ENCODE data around the gene PREX1.

Gene PREX1

DNA sequence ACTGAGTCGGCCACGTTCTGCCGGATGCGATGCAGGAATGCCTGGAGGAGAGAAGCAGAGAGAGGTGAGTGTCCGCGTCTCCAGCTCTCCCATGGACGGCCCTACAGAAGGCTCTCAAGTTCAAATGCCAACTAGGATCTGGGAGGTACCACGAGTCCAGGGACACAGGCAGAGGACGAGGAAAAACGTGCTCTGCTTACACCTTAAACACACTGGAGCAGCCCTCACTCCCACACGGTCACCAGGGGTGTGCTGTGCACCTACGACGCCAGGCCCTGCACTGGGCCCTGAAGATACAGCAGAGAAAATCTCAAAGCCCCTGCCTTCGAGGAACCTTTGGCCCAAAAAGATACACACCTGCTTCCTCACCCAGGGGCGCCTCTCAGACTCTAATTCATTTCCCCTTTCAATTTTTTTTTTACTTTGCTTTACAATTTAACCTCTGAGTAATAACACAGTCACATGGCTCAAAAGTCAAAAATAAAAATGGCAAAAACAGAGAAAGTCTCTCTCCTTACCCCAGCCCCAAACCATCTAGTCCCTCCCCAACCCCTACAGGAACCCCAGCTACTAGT lies 79.9 kb downstream of the PREX1 start:
- no peak for DNase-seq

GRCh38 chr20:48745330-48745729 lies 82.5 kb downstream of the PREX1 start:
- no peak for DNase-seq

GRCh38 chr20:48744515-48744914 lies 83.3 kb downstream of the PREX1 start:
- no peak for DNase-seq

DNA sequence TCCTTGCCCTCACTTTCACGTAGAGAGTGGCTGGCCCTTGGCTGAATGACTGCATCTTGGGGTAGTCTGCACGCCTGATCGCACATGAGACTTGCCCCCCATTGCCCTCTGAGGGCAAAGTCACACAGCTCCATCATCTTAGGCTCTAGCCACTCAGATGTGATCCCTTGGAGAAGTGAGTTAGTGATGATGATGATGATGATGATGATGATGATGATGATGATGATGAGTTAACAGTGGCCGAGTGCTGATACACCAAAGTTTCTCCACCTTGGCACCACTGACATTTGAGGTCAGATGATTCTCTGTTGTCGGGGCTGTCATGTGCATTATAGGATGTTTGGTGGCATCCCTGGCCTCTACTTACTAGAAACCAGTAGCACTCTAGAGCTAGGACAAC lies 84.0 kb downstream of the PREX1 start:
- no peak for DNase-seq

DNA sequence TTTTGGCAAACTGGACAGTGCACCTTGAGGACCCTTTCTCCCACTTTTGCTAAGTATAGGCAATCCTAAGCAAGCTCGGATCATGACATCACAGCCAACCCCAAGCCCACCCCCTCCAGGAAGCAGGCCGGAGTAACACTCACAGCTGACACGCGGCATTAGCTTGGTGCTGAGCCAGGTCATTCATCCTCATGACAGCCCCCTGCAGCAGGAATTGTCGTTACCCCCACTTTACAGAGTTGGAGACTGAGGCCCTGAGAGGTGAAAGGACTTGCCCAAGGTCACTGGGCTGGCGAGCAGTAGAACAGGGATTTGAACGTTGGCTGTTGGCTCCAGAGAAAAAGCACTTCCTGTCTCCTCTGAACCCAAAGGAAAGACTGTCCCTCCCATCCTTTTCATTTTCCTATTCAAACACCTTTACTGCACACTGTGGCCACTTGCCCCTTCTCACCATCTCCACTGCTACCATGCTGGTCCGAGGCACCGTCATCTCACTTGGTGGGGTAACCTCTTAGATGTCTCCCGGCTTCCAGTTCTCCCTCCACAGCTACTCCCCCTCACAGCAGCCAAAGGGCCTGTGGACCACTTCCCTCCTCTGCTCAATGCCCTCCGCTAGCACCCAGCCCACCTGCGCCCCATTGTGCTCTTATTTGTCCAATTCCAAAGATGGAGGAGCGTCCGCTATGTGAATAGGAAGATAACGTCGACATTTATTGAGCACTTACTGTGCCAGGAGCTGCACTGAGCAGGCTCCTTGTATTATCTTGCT lies 84.7 kb downstream of the PREX1 start:
- DNase-seq = no peak

DNA sequence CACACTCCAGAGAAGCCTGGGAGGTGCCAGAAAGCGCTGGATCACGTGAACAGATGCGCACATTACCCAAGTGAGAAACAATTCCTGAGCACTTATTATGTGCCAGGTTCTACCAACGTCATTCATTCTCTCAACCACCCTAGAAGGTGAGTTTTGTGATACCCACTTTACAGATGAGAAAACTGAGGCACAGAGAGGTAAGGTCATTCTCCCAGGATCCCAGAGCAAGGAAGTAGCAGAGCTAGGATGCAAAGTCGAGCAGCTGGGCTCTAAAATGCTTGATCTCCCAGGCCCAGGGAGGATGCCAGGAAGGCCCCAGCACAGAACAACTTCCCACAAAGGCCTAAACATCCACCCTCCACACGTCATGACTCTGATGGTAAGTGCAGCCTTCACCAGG lies 85.6 kb downstream of the PREX1 start:
- no peak for DNase-seq

GRCh38 chr20:48741669-48742068 lies 86.1 kb downstream of the PREX1 start:
- DNase-seq = no peak

- no peak for DNase-seq
Observed at GRCh38 chr20:48740712-48741111, 87.1 kb downstream of the PREX1 start.

DNA sequence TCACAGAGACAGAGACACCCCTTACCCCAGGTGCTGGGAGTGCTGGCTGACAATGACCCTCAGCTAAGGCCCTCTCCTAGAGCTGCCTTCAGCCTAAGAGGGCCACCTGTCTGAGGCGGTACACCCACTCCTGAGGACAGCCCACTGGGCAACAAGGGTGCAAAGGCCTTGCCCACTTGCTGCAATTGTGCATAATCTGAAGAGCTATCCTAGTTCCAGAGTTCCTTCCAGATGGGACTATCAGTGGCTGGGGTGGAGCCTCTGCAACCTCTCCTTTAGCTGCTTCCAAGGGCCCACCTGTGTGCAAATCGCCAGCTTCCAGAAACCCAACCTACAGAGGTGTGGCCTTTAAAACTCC lies 87.5 kb downstream of the PREX1 start:
- DNase-seq = no peak

- DNase-seq = no peak
Observed at GRCh38 chr20:48739395-48740291, 88.2 kb downstream of the PREX1 start.

DNA sequence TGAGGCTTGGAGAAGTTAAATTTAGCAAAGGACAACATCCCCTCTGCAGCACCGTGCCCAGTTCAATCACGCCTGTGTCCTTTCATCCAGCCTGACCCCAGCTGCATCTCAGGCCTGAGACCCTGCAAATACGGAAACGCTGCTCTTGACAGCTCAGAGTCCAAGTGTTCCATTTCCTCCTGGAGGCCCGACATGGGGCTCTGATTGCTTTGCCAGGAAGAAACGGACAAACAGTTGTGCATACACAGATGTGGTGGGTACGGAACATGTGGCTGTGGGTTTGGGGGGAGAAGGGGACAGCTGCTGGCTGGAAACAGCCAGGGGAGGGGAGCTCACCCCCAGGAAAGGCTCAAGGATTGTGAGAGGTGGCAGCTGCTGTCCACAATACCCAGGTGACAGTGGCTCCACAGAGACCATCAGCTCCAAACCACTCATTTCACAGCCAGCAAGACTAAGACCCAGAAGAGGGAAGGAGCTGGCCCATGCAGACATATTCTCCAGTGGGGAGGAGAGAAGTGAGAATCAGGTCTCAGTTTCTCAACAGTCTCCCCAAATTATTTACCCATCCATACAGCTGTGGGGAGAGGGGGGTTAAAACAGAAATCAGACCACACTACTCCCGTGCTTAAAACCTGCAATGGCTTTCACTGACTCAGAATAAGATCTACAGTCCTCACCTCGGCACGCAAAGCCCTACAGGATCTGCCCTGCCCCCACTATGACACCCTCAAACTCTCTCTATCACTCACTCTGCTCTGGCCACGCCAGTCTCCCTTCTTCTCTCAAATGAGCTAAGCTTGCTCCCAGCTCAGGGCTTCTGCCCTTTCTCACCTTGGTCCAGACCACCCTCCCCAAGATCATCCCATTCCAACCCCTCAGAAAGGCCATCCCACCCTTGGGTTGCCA lies 89.1 kb downstream of the PREX1 start:
- no peak for DNase-seq

DNA sequence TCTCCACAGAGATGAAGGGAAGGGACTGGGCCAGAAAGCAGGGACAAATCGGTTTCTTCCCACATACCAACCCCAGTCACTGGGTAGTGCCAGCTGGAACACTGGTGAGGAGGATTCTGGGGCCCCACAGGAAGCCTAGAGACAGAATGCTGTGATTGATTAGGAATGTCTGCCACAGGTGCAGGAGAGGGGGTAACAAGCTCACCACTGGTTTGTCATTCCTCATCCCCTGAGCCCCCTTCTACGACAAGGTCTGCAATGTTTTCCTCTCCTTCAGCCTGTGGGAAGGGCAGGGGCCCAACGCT lies 89.8 kb downstream of the PREX1 start:
- no peak for DNase-seq

DNA sequence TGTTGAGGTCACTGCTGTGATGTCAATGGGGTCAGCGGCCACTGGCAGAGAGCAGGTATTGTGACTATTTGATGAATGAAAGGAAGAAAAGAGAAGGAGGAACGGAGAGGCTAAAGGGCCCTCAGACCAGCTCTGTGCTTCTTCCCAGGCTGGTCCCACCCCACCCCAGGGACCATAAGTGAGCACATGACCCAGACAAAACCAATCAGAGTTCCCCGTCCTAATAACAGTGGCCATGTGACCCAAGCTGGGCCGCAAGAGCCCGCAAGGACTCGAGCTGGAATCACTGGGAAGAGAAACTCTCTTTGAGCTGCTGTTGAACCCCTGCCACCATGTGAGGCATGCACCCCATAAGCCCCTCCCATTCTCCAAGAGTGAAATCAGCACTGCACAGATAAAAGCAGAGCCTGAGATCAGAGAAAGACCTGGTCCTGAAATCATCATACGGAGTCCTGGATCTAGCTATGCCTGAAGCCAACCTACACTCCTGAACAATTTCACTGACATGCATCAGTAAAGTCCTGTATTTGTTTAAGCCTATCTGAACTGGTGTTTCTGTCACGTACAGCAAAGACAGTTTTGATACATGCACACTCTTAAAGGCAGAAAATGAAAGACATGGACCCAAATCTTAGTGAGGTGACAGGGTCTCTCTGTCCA lies 90.2 kb downstream of the PREX1 start:
- DNase-seq = no peak

DNA sequence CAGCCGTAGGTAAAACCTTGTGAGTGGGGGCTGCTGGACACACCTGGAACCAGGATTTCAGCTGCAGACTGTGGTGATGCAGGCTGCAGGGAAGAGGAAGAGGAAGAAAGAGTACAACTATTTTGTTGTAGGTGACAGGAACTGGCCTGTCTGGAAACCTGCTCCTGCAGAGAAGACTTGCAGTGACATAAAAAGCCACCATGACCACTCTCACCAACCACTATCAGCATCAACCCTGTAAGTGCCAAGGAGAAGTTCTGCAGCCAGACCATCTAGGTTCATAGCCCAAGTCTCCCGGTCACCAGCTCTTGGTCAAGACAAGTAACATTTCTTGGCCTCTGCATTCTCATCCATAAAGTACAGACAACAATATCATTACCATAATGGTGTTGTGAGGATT lies 91.2 kb downstream of the PREX1 start:
- no peak for DNase-seq

- no peak for DNase-seq
Observed at GRCh38 chr20:48736231-48736630, 91.6 kb downstream of the PREX1 start.

- DNase-seq = no peak
Observed at GRCh38 chr20:48735112-48735511, 92.7 kb downstream of the PREX1 start.

GRCh38 chr20:48734104-48734749 lies 93.6 kb downstream of the PREX1 start:
- DNase-seq = no peak

- no peak for DNase-seq
Observed at GRCh38 chr20:48733296-48733790, 94.5 kb downstream of the PREX1 start.

GRCh38 chr20:48732081-48732829 lies 95.5 kb downstream of the PREX1 start:
- DNase-seq = no peak

- DNase-seq = no peak
Observed at GRCh38 chr20:48731536-48731935, 96.3 kb downstream of the PREX1 start.

DNA sequence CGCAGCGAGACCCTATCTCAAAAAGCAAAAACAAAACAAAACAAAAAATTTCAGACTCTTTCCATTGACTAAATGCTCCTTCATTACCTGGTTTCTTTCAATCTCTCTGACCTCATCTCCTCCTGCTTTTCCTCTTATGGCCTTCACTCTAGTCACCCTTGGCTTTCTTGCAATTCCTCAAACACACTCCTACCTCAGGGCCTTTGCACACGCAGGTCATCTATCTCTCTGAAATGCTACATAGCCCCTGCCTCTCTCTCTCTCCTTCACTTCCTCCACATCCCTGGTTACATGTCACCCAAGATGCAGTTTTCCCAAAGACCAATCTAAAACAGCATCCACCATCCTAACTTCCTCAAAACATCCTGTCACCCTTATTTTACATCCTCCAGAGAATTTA lies 96.8 kb downstream of the PREX1 start:
- no peak for DNase-seq
